MM.1S (cell line): ENCODE measurements around the gene SAMD13.

Experiments used
- DNase-seq: peaks from one replicate; pipeline ENCODE4 v3.0.0-alpha.2; 2015
- H2AFZ ChIP-seq: fragments of 300-600 bp; sonication (generic); 2 replicates; pipeline ENCODE4 v1.6.0; 2016; ENCODE audit warnings: antibody characterized with exemption, low read length
- H3F3A ChIP-seq: fragments of 300-600 bp; sonication (generic); 2 replicates; pipeline ENCODE4 v1.6.1; 2016; ENCODE audit warnings: mild to moderate bottlenecking, antibody characterized with exemption, low read length, moderate library complexity, mixed read lengths; ENCODE audit not compliant: insufficient read depth
- H3K27ac ChIP-seq: fragments of 300-600 bp; sonication (generic); 2 replicates; pipeline ENCODE4 v1.5.1; 2016; ENCODE audit warnings: mild to moderate bottlenecking, low read length
- H3K27me3 ChIP-seq: fragments of 300-600 bp; sonication (generic); replicated peaks from 2 replicates; pipeline ENCODE4 v1.6.0; 2016; ENCODE audit warnings: low read length; ENCODE audit not compliant: insufficient read depth
- H3K36me3 ChIP-seq: fragments of 300-600 bp; sonication (generic); replicated peaks from 2 replicates; pipeline ENCODE4 v1.6.1; 2016; ENCODE audit warnings: mild to moderate bottlenecking, low read length, mixed read lengths; ENCODE audit not compliant: insufficient read depth
- H3K4me1 ChIP-seq: fragments of 300-600 bp; sonication (generic); 2 replicates; pipeline ENCODE4 v1.6.1; 2016; ENCODE audit warnings: low read length, mixed read lengths
- H3K4me2 ChIP-seq: fragments of 300-600 bp; sonication (generic); 2 replicates; pipeline ENCODE4 v1.6.0; 2016; ENCODE audit warnings: low read depth, low read length
- H3K4me3 ChIP-seq: fragments of 300-600 bp; sonication (generic); 2 replicates; pipeline ENCODE4 v1.5.1; 2016; ENCODE audit warnings: low read length, mixed read lengths
- H3K79me2 ChIP-seq: fragments of 300-600 bp; sonication (generic); 2 replicates; pipeline ENCODE4 v1.6.1; 2016; ENCODE audit warnings: mixed run types, low read length, mixed read lengths
- H3K9ac ChIP-seq: fragments of 300-600 bp; sonication (generic); 2 replicates; pipeline ENCODE4 v1.6.1; 2016; ENCODE audit warnings: low read length, mixed read lengths
- H3K9me2 ChIP-seq: fragments of 300-600 bp; sonication (generic); replicated peaks from 2 replicates; pipeline ENCODE4 v1.6.1; 2016; ENCODE audit warnings: mild to moderate bottlenecking, low read length, mixed read lengths; ENCODE audit not compliant: insufficient read depth
- H3K9me3 ChIP-seq: fragments of 300-600 bp; sonication (generic); replicated peaks from 2 replicates; pipeline ENCODE4 v1.6.1; 2016; ENCODE audit warnings: mild to moderate bottlenecking, low read length, mixed read lengths; ENCODE audit not compliant: insufficient read depth
- H4K20me1 ChIP-seq: fragments of 300-600 bp; sonication (generic); 2 replicates; pipeline ENCODE4 v1.6.1; 2016; ENCODE audit warnings: mild to moderate bottlenecking, low read length, moderate library complexity, mixed read lengths; ENCODE audit not compliant: insufficient read depth
- EZH2 ChIP-seq: fragments of 300-600 bp; sonication (generic); optimal IDR thresholded peaks from 2 replicates; pipeline ENCODE3; 2017; ENCODE audit warnings: low read depth, mild to moderate bottlenecking, antibody characterized with exemption, low read length, mixed read lengths
- EZH2phosphoT487 ChIP-seq: fragments of 300-600 bp; sonication (generic); IDR thresholded peaks from 2 replicates; pipeline ENCODE4 v1.6.1; 2018; ENCODE audit warnings: antibody characterized with exemption, low read length
- TF ChIP-seq, protein P1 (sequence below): fragments of 300-600 bp; sonication (generic); IDR thresholded peaks from 2 replicates; pipeline ENCODE4 v1.5.1; 2016; ENCODE audit warnings: antibody characterized with exemption, low read length, mixed read lengths

SAMD13 gene

GRCh38 chr1:84319662-84320061, 18.2 kb downstream of the SAMD13 start:
- H3K4me2 ChIP-seq, result no peak overlapping the region

DNA sequence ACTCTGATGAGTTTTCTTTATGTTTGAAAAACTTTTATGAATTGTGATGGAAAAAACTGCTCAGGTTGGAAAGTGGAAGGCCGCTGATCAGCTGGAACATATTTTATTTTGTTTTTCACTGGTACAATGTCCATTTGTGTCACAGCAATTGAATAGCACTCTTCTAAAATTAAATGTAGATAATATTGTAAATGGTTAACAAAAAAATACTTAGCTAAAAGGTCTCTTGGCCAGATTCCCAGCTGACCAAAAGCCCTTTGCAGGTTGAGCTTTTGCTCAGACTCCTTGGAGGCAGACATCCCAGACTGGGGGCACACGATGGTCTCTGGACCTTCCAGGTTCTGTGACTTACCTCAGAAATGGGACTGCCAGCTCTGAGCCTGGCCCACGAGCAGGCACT, 26.3 kb downstream of the SAMD13 start:
- no peaks in the 10 kb centered on the region for H3K79me2 ChIP-seq
- H3K27me3 ChIP-seq, result no peaks in the 10 kb centered on the region
- no peaks in the 10 kb centered on the region for H3F3A ChIP-seq
- no peaks in the 10 kb centered on the region for H3K9me3 ChIP-seq
- TF ChIP-seq EZH2, result no peak
- H3K9ac ChIP-seq, result no peak overlapping the region
- no peak overlapping the region for H3K4me2 ChIP-seq
- no peaks in the 10 kb centered on the region for H3K9me2 ChIP-seq
- H3K27ac ChIP-seq, result no peak overlapping the region
- H3K4me1 ChIP-seq, result no peaks in the 10 kb centered on the region
- H3K4me3 ChIP-seq, result no peak overlapping the region
- no peak overlapping the region for H2AFZ ChIP-seq
- DNase-seq, result no peak
- no peaks in the 10 kb centered on the region for H3K36me3 ChIP-seq
- H4K20me1 ChIP-seq, result no peaks in the 10 kb centered on the region

More at GRCh38 chr1:84319662-84320061, 18.2 kb downstream of the SAMD13 start:
- no peaks in the 10 kb centered on the region for H3K4me1 ChIP-seq
- H3K4me3 ChIP-seq, result no peak overlapping the region
- no peaks in the 10 kb centered on the region for H3K27me3 ChIP-seq
- no peaks in the 10 kb centered on the region for H3F3A ChIP-seq
- DNase-seq, result no peak
- TF ChIP-seq, protein P1, sequence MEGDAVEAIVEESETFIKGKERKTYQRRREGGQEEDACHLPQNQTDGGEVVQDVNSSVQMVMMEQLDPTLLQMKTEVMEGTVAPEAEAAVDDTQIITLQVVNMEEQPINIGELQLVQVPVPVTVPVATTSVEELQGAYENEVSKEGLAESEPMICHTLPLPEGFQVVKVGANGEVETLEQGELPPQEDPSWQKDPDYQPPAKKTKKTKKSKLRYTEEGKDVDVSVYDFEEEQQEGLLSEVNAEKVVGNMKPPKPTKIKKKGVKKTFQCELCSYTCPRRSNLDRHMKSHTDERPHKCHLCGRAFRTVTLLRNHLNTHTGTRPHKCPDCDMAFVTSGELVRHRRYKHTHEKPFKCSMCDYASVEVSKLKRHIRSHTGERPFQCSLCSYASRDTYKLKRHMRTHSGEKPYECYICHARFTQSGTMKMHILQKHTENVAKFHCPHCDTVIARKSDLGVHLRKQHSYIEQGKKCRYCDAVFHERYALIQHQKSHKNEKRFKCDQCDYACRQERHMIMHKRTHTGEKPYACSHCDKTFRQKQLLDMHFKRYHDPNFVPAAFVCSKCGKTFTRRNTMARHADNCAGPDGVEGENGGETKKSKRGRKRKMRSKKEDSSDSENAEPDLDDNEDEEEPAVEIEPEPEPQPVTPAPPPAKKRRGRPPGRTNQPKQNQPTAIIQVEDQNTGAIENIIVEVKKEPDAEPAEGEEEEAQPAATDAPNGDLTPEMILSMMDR, result no peak
- no peak for TF ChIP-seq EZH2
- TF ChIP-seq EZH2phosphoT487, result no peak
- no peaks in the 10 kb centered on the region for H3K9me3 ChIP-seq
- no peak overlapping the region for H3K27ac ChIP-seq
- H2AFZ ChIP-seq, result no peak overlapping the region
- H3K9ac ChIP-seq, result no peak overlapping the region
- no peaks in the 10 kb centered on the region for H4K20me1 ChIP-seq
- H3K79me2 ChIP-seq, result no peaks in the 10 kb centered on the region
- H3K9me2 ChIP-seq, result no peaks in the 10 kb centered on the region
- H3K36me3 ChIP-seq, result no peaks in the 10 kb centered on the region

- no peak overlapping the region for H3K4me2 ChIP-seq
- no peaks in the 10 kb centered on the region for H3K27me3 ChIP-seq
- TF ChIP-seq, protein P1, result no peak
- no peak for TF ChIP-seq EZH2
- TF ChIP-seq EZH2phosphoT487, result no peak
- H3K9me2 ChIP-seq, result no peaks in the 10 kb centered on the region
- no peak overlapping the region for H3K9ac ChIP-seq
- no peak for DNase-seq
- no peaks in the 10 kb centered on the region for H3F3A ChIP-seq
- H4K20me1 ChIP-seq, result no peaks in the 10 kb centered on the region
- H3K9me3 ChIP-seq, result no peaks in the 10 kb centered on the region
- H3K36me3 ChIP-seq, result no peaks in the 10 kb centered on the region
- no peak overlapping the region for H3K4me3 ChIP-seq
- H3K79me2 ChIP-seq, result no peaks in the 10 kb centered on the region
- no peak overlapping the region for H2AFZ ChIP-seq
- no peak overlapping the region for H3K27ac ChIP-seq
- no peaks in the 10 kb centered on the region for H3K4me1 ChIP-seq
These were observed 28.8 kb downstream of the SAMD13 start for GRCh38 chr1:84330125-84330984.

DNA sequence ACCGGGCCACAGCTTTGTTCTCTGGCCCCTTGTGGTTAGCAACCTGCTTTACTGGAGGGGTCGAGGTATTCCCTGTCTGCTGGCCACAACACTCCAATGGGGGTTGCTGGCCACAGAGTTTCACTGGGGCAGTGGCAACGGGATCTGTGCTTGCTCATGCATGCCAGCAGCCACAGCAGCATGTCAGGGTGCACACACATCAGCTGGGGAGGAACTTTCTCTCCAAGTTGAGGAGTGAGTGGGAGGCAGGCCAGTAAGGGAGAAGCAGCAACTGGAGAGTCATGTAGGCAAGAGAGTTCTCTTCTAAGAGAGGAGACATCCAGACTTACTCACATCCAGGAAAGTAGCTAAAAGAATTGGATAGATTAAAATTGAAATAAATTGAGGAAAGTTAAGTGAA, 38.0 kb downstream of the SAMD13 start:
- Histone ChIP-seq H3K9ac (no peak overlapping the region), H3K4me1 (no peaks in the 10 kb centered on the region), H3K79me2 (no peaks in the 10 kb centered on the region), H4K20me1 (no peaks in the 10 kb centered on the region), H3K27ac (no peak overlapping the region), H3K4me2 (no peak overlapping the region), H3K9me3 (no peaks in the 10 kb centered on the region), H3K4me3 (no peak overlapping the region), H3K36me3 (no peaks in the 10 kb centered on the region), H3K27me3 (no peaks in the 10 kb centered on the region), H3F3A (no peaks in the 10 kb centered on the region), H2AFZ (no peak overlapping the region), H3K9me2 (no peaks in the 10 kb centered on the region)
- TF ChIP-seq, protein P1, result no peak
- TF ChIP-seq EZH2phosphoT487 (no peak), EZH2 (no peak)
- no peak for DNase-seq
